Suppressor macrophage (primary cell): ENCODE measurements around the gene GRK5.
"Not testable (repeated sequence)": the region's sequence is repeated elsewhere in the genome, so short reads cannot be mapped to it uniquely, and the experiment has no call there.

Experiments
- DNase-seq, 4 experiments: peaks; one replicate each; pipeline ENCODE4 v3.0.0-alpha.2; 2020 to 2022

GRK5 gene

DNA sequence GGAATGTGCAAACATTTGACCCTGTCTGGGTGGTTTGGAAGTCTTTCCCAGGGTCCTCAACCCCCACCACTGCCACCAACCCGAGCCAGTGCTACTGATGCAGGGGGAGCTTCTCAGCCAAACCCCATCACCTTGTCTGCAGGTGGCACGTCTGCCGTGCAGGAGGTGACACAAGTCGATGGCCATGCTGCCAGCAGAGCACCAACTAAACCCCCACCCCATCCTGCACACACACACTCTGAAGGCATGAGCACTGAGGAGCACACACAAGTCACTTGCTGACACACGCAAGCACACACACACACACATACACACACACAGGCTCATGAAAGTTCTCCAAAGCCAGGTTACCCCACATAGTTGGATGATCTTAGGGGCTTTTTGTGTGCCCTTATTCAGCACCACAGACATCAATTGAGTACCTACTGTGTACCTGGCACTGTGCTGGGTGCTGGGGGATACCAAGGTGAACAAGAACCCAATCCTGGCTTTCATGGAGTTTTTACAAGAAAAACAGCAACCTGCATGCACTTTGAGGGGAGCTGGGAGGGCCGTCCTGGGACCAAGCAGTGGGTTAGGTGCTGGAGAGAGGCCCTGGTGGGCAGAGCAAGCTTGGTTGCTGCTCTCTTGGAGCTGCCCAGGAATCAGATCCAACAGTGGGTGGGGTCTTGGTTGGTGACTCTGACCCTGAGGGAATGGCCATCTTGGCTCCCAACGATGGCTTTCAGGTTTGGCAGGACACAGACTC is 216.3 kb downstream of the GRK5 start:
- DNase-seq = no peak

DNA sequence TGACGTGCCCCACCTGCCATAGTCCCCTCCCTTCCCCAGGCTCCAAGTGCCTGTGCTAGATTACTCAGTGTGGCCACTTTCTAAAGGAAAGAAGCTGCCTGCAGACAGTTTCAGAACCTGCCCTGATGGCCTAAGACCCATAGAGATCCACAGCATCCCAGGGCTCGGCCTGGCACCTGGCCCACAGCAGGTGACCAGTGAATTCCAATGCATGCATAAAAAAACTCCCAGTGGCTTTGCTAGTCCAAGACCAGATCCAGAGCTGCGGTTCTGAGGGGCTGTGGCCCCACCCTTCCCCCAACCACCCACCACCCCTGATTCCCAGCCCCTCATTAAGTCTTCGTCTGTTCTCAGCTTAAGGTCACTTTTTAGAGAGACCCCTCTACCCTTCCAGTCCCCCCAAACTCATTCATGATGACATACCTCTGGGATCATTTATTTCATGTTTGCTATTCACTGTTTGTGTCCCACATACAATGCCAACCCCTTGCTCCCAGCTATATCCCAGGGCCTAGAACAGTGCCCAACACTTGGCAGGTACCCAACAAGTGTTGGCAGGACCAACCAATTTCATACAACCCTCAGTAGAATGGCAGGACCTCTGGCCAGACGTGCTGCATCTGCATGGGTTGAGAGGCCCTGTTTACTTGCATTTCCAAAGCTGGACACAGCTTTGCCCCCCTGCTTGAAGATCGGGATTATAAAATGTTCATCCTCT is 217.0 kb downstream of the GRK5 start:
- DNase-seq = no peak

DNA sequence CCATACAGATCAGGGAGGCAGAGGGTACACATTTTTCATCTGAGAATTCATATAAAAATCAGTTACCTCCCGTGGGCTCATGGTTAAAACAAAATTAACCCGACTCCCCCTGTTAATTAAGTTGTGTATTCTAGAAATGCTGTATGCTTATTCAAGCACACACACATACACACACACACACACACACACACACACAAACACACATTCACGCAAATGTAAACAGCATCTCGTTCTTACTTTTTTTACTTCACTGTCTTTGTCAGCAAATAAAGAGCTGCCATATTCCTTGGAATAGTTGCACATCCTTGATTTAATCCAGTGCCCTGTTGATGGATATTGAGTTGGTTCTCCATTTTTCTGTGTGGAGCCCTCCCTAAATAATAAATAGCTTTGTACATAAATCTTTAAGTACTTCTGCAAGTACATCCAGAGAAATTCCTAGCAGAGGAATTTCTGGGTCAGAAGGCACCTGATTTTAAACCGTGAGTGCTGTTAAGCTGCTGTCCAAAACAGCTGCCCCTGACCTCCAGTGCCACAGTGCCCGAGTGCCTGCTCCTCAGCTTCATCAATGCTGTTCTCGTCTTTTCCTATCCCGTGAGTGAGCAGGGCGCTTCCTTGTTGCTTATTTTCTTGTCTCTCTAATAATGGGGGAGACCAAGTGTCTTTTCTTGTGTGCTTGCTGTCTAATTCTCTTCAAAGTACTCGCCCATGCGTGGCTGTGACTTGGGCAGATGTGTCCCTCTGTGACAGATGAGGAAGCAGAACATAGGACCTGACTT is 217.9 kb downstream of the GRK5 start:
- no peak for DNase-seq

DNA sequence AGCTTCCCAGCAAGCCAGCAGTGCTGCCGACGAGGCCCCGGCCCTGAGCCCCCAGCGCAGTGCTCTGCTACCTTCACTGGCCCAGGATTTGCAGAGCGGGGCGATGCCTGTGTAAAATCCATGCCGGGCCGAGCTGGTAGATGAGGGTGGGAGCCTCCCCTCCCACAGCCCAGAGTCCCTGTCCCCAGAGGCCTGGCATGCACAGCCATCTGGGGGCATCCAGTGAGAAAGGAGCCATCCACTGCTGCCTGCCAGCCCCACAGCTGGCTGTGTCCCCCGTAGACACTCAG is 218.5 kb downstream of the GRK5 start:
- DNase-seq = no peak

DNA sequence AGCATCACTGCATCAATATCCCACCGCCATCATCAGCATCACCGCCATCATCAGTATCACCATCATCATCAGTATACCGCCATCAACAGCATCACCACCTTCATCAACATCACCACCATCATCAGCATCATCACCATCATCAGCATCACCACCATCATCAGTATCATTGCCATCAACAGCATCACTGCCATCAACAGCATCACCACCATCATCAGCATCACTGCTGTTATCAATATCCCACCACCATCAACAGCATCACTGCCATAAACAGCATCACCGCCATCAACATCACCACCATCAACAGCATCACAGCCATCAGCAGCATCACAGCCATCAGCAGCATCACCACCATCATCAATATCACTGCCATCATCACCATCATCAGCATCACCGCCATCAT is 219.3 kb downstream of the GRK5 start:
- DNase-seq = no peak

DNA sequence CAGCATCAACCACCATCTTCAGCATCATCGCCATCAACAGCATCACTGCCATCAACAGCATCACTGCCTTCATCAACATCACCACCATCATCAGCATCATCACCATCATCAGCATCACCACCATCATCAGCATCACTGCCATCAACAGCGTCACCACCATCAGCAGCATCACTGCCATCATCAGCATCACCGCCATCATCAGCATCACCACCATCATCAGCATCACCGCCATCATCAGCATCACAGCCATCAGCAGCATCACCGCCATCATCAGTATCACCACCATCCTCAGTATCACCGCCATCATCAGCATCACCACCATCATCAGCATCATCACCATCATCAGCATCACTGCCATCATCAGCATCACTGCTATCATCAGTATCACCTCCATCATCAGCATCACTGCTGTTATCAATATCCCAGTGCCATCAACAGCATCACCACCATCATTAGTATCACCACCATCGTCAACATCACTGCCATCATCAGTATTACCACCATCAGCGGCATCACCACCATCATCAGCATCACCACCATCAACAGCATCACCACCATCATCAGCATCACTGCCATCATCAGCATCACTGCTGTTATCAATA is 220.0 kb downstream of the GRK5 start:
- DNase-seq = no peak

DNA sequence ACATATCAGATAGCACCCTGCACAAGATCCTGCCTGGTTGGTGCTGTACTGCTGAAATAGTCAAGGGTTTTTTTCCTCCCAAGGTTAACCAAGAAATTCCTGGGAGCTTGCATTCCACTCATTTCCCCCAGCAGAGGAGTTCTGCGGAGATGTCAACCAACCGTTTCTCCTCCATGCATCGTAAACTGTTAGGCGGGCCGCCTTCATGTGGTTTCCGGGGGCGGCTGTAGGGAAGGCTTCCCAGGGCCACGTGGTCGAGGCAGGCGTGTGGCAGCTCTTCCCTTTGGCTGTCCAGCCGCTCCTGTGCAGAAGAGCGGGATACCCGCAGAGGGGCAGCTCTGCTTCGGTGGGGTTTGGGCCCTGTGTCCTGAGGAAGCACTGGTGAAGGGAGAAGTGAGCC is 221.4 kb downstream of the GRK5 start:
- peak in 3 of 4 experiments; percentile 10 to 41 (median 27) for DNase-seq

DNA sequence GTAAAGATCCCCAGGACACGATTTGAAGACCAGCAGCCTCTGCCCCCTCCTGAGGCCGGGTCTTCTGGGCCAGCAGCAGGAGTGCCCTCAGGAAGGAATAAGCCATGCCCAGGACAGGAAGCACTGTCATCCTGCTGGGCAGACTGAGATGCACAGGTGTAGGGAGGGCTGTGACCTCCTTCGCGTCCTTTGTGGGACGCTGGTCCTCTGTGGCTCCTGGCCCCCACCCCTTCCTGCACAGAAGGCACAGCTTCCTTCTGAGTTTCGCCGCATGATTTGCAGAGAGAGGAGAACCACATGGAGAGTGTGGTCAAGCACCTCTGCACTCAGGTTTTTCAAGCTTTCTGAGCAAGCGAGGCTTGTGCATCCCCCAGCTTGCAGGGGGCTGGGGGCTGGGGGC is 222.4 kb downstream of the GRK5 start:
- DNase-seq = no peak

DNA sequence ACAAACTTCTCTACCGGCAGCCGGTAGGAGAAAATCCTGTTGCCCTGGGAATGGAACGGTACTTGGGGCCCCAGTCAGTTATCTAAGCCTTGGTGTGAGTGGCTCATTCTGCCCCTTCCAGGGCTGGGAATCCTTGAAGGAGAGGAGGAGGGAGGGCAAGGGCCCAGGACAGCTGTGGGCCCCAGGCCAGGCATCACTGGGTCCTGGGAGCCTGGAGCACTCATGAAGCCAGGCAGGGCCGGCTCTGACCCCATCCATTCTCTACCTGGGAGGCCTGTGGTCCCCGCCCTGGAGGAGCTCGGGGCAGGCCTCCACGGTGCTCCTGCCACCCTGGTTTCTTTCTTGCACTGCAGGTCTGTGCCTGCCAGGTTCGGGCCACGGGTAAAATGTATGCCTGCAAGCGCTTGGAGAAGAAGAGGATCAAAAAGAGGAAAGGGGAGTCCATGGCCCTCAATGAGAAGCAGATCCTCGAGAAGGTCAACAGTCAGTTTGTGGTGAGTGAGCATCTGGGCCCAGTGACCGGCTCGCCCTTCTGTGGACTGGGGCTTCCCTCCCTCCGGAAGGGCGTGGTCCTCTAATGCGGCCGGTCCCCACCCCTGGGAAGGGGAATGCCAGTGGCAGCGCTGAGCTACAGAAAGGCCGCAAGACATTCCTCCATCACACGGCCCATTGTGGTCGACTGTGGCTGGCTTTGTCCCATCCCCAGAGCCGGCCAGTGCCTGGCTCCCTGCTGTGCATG is 223.8 kb downstream of the GRK5 start:
- DNase-seq = no peak

DNA sequence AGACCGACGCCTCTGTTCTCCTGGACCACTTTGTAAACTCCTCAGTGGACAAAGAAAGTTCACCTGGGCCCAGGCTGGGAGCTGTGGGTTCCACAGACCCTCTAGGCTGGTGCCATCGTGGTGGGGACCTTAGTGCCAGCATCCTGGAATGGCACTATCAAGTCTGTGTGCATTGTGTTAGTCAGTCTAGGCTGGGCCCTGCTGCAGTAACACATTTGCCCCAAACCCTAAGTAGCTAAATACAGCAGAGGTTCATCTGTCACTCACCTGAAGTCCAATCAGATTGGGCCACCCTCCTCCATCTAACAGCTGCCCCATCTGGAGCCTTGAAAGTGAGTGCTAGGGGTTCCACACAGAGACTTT is 224.4 kb downstream of the GRK5 start:
- DNase-seq = no peak

DNA sequence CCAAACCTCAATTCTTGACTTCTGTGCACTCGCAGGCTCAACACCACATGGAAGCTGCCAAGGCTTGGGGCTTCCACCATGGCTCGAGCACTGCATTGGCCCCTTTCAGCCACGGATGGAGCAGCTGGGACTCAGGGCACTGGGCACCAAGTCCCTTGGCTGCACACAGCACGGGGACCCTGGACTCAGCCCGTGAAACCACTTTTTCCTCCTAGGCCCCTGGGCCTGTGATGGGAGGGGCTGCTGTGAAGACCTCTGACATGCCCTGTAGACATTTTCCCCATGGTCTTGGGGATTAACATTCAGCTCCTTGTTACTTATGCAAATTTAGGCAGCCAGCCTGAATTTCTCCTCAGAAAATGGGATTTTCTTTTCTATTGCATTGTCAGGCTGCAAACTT is 227.6 kb downstream of the GRK5 start:
- DNase-seq = not testable (repeated sequence)

DNA sequence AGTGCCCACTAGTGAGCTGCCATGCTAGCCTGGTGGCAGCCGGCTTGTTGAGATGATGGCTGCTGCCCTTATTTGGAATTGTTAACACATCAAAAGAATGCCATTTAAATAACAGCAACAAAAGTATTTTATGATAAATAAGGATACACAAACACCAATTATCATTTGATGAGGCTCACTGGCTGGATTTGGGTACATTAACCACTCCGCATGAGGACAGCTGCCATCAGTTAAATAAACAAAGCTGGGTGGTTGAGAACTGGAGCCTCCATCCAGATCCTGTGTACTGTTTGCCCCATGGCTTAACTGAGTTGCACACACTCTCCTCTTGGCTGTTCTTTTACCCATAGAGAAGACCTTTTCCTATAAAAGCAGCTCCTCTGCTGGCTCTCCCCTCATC is 231.3 kb downstream of the GRK5 start:
- no peak for DNase-seq

DNA sequence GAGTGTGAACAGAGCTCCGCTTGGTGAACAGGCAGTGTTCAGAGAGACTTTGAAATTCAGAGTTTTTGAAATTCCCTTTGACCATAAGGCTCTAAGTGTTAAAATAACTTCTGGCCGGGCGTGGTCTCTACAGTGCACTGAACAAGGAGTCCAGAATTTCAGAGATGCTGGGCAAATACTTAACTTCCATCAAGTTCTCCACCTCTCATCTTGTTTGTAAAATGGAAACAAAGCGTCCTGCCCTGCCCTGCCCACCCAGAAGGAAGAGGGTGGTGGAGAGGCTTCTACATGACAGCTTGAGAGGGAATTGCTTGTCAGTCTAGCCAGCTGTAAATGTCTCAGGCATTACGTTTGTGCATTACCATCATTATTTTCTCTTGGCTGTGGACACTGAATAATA is 232.6 kb downstream of the GRK5 start:
- DNase-seq = no peak

DNA sequence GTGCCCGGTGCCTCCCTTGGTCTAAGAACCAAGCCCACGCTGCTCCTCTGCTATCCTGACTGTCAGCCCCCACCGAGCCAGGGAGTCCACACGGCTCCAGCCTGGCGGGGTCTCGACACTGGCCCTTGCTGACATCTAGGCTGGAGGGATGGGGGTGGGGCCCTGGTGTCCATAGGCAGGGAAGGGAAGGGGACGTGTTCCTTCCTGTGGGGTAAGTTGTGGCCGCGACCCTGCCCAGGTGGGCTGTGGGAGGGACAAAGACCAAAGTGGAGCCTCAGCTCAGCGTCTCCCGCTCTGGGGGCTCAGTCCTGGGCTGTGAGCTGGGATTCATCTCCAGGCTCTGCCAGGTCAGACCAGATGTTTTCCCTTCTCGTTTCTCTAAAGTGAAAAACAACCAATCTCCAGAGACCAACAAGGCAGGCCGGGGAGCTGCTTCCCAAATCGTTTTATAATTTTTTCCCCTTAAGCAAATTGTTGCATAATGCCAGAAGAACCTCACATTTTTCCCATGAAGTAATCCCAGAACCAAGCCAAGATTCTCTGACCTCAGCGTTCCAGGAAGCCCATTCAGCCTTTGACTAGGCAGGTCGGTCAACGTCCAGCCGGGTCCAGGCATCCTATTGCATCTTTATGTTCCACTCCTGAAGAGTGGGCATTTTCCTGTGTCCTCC is 233.9 kb downstream of the GRK5 start:
- no peak for DNase-seq

DNA sequence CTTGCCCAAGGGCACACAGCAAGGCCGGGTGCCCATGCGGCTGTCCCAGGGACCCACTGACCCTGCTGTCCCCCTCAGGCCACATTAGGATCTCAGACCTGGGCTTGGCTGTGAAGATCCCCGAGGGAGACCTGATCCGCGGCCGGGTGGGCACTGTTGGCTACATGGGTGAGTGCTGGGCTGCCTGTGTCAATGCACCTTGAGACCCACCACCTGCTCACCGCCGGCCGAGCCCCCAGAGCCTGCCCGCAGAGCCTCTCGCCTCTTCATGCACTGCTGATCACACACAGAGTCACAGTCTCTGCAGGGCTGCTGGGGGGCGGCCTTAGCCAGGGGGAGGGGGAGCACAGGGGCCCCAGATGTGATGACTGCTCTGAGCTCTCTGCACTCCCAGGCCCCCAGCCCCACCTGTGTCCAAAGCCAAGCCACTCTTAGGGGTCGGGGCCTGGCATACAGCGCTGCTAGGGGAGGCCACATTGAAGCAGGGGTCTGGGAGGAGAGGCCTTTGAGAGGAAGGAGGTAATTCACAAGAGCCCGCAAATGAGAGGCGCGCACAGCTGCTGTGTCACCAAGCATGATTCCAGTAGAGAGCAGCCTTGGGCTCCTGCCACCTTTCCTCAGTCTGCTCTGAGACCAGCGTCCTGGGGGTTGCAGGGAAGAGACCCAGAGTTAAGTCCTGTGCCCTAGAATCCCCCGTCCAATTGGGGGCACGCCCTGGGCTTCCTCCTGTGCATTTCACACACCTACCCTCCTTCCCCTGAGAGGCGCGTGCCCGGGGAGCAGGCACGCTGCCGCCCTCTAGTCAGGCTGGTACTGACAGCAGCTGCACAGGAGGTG is 234.8 kb downstream of the GRK5 start:
- DNase-seq = no peak

DNA sequence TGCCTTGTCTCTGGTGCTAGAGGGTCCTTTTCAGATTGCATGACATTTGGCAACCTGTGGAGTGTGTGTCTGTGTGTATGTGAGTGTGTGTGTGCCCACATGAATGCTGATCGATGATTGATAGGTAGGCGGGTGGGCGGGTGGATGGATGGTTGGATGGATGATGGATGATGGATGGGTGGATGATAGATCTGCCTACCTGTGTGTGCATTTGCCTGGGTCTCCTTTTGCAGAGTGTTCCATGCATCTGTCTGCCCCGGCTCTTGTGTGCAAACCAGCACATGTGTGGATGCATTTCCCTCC is 235.3 kb downstream of the GRK5 start:
- DNase-seq = no peak

DNA sequence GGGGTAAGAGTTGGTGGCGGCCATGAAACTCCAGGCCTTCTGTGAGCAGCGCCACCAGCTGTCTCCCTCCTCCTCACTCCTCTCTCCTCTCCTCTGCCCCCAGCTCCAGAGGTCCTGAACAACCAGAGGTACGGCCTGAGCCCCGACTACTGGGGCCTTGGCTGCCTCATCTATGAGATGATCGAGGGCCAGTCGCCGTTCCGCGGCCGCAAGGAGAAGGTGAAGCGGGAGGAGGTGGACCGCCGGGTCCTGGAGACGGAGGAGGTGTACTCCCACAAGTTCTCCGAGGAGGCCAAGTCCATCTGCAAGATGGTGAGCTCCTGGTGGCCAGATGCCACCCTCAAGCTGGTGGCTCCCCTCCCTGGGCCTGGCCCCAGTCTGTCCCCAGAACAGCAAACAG is 236.1 kb downstream of the GRK5 start:
- no peak for DNase-seq

DNA sequence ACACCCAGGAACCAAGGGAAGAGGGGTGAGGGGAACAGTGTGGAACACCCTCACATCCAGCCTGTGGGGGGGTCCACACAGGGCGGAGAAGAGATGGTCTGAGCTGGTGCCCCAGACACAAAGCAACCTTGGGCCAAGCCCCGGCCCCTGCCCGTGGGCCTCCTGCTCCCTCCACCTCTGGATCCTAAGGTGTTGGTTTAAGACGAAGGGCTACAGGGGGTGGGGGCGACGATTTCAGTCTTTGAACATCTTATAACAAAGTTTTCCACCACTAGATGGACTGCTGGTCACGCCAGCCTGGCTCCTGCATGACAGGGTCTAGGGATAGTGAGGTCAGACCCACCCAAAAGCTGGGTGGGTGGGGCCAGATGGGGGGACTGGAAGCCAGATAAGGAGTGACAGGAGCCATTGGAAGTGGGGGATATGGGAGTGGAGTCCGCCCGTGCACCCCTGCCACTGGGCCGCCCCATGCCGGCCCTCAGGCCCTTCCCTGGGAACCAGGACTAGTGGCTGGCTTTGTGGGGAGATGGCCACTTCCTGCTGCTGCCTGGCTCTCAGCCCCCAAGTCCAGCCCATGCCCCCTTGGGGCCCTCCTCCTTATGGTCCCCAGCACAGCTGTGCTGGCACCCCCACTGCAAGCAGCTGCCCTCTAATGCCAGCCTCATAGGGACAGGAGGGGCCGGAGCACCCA is 236.7 kb downstream of the GRK5 start:
- no peak for DNase-seq

DNA sequence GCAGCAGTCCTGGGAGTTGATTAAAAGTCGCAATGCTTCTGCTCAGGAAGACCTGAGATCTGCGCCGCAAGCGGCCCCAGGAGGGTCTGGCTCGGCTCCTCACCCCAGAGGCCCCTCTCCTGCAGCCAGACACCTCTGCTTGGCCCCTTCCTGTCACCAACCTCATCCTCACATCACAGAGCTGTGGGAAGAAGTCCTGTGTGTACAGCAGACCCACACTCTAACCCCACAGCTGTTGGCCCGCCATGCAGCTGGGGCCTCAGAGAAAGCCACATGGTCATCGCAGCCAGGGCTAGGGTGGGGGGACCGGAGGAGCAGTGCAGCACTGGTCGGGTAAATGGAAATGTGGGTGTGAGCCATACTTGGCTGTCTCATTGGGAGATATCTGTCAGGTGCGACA is 237.5 kb downstream of the GRK5 start:
- DNase-seq = no peak

DNA sequence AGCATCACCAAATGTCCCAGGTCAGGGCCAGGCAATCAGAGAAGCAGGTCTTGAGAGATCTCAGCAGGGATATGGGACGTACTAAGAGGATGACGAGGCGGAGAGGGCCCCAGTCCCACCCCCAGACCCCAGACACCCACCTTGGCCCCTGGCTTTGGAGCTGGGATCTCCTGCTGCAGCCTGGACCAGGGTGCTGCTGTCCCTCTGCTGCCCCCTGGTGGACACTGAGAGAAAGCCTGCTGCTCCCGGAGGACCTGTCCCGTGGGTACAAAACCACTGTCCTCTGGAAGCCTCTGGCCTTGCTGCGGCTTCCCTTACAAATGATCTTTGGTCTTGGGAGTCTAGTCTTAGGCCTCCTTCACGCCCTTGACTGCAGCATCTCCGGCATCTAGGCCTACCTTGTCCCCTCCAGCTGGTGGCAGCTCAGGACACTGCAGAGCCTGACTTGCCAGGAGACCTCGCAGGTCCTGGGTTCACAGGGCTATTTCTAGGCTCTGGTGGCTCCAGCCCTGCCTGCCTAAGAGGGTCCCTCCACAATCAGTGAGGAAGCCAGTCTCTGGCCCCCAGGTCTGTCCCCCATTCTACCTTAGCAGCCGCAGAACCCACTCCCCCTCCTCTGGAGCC is 238.1 kb downstream of the GRK5 start:
- peak; percentile 87 to 93 (median 91) for DNase-seq
